Neutrophil (primary cell): ENCODE data around the gene CA12.

ENCODE experiments used
- H3K27ac ChIP-seq: fragments of 200-600 bp; sonication (generic); 2 replicates; pipeline ENCODE4 v1.5.1; 2016; ENCODE audit warnings: mild to moderate bottlenecking, moderate library complexity
- H3K27me3 ChIP-seq: fragments of 200-600 bp; sonication (generic); 2 replicates; pipeline ENCODE4 v1.6.0; 2016; ENCODE audit warnings: mild to moderate bottlenecking
- H3K36me3 ChIP-seq: fragments of 200-600 bp; sonication (generic); 2 replicates; pipeline ENCODE4 v1.5.1; 2017
- H3K4me1 ChIP-seq, 2 experiments: fragments of 200-600 bp in 1 of 2; sonication (generic) in 1 of 2; 1 replicate in 1 of 2; 2 replicates in 1 of 2; pipeline versions ENCODE4 v1.5.1 to v1.6.1; 2013 to 2016; ENCODE audit warnings: low read depth in 1 of 2, low read length in 1 of 2, mild to moderate bottlenecking in 1 of 2, moderate library complexity in 1 of 2; ENCODE audit not compliant: control insufficient read depth in 1 of 2, insufficient read depth in 1 of 2
- H3K4me3 ChIP-seq, 2 experiments: fragments of 200-600 bp in 1 of 2; sonication (generic) in 1 of 2; 1 replicate in 1 of 2; 2 replicates in 1 of 2; pipeline ENCODE4 v1.5.1; 2013 to 2016; ENCODE audit warnings: low read depth in 1 of 2, low read length in 1 of 2, mild to moderate bottlenecking in 1 of 2, moderate library complexity in 1 of 2
- H3K9me3 ChIP-seq: fragments of 200-600 bp; sonication (generic); 2 replicates; pipeline ENCODE4 v1.5.1; 2016
- TF ChIP-seq, protein P1 (sequence below): fragments of 200-600 bp; sonication (generic); IDR thresholded peaks from 2 replicates; pipeline ENCODE4 v1.5.1; 2016; ENCODE audit warnings: antibody characterized with exemption

Gene CA12

DNA sequence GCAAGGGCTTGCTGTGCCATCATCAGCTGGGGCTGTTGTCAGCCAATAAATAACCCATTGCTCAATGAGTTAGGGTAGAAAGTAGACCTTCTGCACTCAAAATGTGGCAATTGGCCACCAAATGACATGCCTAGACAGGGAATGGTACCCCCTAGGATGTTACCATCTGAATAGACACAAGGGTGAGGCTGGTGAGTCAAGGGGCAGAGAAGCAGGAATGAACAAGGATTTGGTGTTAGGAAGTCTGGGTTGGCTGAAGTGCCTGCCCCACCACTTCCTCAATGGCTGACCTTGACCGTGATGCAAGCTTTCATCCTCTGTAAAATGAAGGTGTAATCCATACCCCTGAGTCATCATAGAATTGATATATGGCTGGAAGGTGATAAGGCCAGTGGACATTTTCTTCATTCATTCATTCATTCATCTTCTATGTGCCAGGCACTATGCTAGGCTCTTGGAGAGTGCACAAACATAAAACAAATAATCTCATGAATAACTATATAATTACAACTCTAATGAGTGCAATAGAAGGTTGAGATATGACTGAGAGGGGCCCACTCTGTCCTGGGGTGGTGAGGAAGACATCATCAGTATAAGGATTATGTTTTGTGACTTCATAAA, 4.4 kb upstream of the CA12 start:
- no peak overlapping the region for H3K27ac ChIP-seq
- TF ChIP-seq, protein P1, sequence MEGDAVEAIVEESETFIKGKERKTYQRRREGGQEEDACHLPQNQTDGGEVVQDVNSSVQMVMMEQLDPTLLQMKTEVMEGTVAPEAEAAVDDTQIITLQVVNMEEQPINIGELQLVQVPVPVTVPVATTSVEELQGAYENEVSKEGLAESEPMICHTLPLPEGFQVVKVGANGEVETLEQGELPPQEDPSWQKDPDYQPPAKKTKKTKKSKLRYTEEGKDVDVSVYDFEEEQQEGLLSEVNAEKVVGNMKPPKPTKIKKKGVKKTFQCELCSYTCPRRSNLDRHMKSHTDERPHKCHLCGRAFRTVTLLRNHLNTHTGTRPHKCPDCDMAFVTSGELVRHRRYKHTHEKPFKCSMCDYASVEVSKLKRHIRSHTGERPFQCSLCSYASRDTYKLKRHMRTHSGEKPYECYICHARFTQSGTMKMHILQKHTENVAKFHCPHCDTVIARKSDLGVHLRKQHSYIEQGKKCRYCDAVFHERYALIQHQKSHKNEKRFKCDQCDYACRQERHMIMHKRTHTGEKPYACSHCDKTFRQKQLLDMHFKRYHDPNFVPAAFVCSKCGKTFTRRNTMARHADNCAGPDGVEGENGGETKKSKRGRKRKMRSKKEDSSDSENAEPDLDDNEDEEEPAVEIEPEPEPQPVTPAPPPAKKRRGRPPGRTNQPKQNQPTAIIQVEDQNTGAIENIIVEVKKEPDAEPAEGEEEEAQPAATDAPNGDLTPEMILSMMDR: no peak
- no peaks in the 10 kb centered on the region for H3K9me3 ChIP-seq

DNA sequence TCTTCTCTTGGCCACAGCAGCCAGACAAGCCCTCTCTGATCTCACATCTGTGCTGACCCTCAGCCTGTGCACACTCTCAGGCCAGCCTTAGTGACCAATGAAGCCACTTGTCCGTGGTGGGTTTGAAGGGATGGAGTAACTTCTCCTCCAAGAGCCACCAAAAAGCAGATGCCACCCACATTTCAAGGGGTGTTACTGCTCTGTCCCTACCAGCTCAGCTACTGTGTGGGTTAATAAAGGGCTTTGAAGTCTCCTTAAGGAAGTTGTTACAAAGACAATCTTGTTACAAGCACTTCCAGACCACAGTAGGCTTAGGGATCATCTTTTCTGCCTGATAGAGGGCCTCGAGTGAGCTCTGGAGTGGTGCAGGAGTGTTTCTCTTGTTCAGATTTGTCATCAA, 3.3 kb upstream of the CA12 start:
- peaks cover 11 to 15% of the 10 kb centered on the region in 2 experiments for H3K4me1 ChIP-seq
- H3K27ac ChIP-seq: no peak overlapping the region

More for the DNA sequence above, 4.4 kb upstream of the CA12 start:
- peaks cover 48% of the 10 kb centered on the region for H3K27me3 ChIP-seq
- H3K4me1 ChIP-seq: peaks cover 10 to 12% of the 10 kb centered on the region in 2 experiments
- H3K36me3 ChIP-seq: no peaks in the 10 kb centered on the region
- no peak overlapping the region for H3K4me3 ChIP-seq

DNA sequence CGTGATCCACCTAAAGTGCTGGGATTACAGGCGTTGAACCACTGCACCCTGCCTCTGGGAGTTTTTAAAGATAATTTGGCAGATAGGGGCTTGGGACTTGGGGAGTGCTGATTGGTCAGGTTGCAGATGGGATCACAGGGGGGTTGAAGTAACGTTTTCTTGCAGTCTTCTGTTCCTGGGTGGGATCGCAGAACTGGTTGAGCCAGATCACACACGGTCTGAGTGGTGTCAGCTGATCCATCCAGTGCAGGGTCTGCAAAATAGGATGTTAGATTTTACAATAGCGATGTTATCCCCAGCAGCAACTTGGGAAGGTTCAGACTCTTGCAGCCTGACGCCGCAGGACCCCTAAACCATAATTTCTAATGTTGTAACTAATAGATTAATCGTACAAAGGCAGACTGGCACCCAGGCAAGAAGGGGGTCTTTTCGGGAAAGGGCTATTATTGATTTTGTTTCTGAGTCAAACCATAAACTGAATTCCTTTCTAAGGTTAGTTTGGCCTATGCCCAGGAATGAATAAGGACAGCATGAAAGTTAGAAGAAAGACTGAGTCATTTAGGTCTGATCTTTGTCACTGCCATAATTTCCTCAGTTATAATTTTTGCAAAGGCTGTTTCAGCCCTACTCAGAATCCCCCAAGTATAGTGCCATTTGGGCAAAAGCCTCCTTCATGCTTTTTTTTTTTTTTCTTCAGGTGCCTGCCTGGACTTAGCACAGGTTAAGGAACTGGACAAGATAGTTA, 1.5 kb upstream of the CA12 start:
- Histone ChIP-seq H3K4me1 (peaks cover 11 to 15% of the 10 kb centered on the region in 2 experiments), H3K36me3 (no peaks in the 10 kb centered on the region), H3K9me3 (no peaks in the 10 kb centered on the region), H3K4me3 (no peak overlapping the region), H3K27me3 (peaks cover 71% of the 10 kb centered on the region), H3K27ac (no peak overlapping the region)
- TF ChIP-seq, protein P1: no peak

More for the DNA sequence above, 3.3 kb upstream of the CA12 start:
- Histone ChIP-seq H3K27me3 (peaks cover 55% of the 10 kb centered on the region), H3K4me3 (no peak overlapping the region), H3K36me3 (no peaks in the 10 kb centered on the region), H3K9me3 (no peaks in the 10 kb centered on the region)
- TF ChIP-seq, protein P1: no peak

DNA sequence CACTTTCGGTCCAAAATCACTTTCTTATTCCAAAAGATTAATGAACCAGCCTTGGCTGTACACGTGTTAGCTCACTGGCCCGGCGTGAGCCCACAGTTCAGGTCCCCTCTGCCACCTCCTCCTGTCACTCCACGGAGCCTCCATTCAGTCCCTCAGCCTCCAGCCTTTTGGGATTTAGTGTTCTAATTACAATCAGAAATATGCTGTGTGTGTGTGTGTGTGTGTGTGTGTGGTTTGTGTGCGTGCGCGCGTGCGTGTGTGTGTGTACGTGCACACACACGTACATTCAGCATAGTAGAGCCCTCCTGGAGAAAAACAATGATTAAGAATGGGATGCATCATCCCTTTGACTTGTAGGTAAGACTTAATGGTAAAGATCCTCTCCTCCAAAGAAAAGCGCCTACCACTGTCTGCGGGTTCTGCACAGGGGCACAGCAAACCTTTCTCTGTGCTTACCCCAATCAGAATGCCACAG, 801 bp downstream of the CA12 start:
- TF ChIP-seq, protein P1: no peak
- H3K4me1 ChIP-seq: peaks cover 11 to 15% of the 10 kb centered on the region in 2 experiments
- peaks cover 71% of the 10 kb centered on the region for H3K27me3 ChIP-seq
- H3K4me3 ChIP-seq: no peak overlapping the region
- H3K36me3 ChIP-seq: no peaks in the 10 kb centered on the region
- no peaks in the 10 kb centered on the region for H3K9me3 ChIP-seq
- H3K27ac ChIP-seq: no peak overlapping the region

DNA sequence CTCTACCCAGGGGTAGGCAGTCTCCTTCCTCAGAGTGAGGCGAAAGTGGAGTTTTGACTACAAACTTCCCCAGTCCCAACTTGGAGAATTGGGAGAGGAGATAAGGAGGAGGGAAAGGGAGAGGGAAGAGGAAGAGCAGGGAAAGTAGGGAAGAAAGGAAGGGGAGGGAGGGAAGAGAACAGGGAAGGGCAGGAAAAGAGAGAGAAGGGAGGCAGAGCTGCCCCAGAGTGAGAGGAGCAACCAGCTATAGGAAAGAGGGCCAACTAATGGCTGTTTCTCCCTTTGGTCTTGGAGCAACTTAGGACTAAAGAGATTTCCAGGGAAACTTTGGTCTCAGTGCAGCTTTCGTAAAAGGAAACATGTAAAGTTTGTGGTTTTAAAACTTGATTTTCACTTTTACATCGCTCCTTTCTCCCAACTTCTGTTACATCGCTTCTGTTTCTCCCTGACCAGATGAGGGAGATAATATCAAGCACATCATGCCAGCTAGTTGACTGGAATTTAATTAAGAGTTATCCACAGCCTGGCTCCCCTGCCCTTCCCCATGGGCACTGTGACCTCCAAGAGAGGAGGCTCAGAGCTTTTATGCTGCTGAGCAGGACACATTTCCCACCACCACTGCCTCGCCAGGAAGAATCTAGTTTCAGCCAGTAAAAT, 1.4 kb downstream of the CA12 start:
- Histone ChIP-seq H3K4me1 (peaks cover 11 to 20% of the 10 kb centered on the region in 2 experiments), H3K36me3 (no peaks in the 10 kb centered on the region), H3K9me3 (no peaks in the 10 kb centered on the region), H3K27ac (no peak overlapping the region), H3K4me3 (no peak overlapping the region), H3K27me3 (peaks cover 69% of the 10 kb centered on the region)
- TF ChIP-seq, protein P1: no peak
